HG02642 (cell line): ENCODE data around the gene GJB2.

ENCODE experiments used
- ATAC-seq: cut with Tn5 transposase; IDR thresholded peaks from one replicate; pipeline ENCODE4 v1.9.1; 2021; ENCODE audit warnings: mild to moderate bottlenecking; ENCODE audit not compliant: unreplicated experiment, poor library complexity

The GJB2 gene

GRCh38 chr13:20192836-20193161, at the start of gene GJB2:
Gene GJB2, minus strand, starts transcription at chr13:20192938. Its CDS starts 3,357 bp downstream, at chr13:20189581.
- ATAC-seq, result no peak

DNA sequence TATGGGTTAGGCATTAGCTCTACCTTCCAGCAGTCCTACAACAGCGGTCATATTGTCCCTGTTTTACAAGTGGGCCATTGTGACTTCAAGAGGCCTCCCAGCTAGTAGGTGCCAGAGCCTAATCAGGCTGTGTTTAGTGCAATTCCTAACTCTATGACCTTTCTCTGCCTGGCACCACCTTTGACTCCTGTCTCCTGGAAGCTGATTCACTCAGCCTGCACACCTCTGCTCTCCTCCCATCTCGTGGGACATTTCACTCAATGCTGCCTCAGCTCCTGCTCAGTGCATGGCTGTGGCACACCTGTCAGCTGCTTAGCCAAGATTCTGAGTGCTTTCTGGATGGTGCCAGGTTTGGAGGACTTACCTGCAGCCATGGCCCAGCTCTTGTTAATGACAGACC, 48.9 kb upstream of the GJB2 start:
- no peak for ATAC-seq

DNA sequence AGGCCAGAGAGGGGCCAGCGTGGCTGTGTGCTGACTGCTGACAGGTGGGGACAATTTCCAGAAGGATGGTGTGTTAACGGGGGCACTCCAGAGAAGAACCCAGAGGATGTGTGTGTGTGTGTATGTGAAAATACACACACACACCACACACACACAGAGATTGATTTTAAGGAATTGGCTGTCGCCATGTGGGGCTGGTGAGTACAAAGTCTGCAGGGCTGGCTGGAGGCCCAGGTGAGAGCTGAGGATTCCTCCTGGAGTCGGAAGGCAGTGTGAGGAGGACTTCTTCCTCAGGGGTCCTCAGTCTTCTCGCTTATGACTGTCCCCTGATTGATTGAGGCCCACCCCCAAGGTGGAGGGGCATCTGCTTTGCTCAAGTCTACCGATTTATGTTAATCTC, 47.0 kb upstream of the GJB2 start:
- ATAC-seq, result no peak

- no peak for ATAC-seq
Observed at GRCh38 chr13:20232556-20233277, 40.0 kb upstream of the GJB2 start.

DNA sequence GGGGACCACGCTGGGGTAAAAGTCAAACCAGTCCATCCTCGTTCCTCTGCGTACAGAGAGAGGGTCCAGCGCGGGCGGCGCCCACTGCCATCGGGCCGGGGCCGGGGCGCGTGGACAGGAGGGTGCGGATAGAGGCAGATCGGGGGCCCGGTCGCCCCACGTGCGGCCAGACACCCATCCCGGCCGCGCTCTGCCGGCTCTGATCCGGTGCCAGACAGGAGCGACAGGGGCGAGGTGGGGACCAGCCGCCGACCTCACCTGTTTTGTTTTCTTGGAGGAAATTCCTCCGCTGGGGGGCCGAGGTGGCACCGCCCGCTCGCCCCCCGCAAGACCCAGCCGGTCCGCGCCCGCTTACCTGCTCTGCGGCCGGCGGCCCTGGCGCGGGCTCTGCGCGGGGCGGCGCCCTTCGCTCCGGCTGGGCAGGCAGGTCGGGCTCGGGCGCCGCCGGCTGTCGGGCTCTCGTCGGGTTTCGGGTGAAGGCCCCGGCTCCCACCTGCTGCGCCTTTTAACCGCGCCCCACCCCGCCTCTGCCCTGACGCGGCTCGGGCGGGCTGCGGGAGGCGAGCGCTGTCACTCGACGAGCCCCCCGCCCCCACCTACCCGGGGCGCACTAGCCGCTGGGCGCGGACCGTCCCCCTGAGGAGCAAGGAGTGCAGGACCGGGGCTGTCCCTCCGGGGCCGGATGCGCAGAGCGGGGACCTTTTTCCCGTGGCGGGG, 39.3 kb upstream of the GJB2 start, which contains the start of gene GJB6:
GJB6 (minus strand) TSS at position 481 of the 717 bp plus-strand sequence. CDS start 8,839 bp downstream, outside the sequence.
- ATAC-seq, result no peak

- ATAC-seq, result no peak
Observed at GRCh38 chr13:20230913-20231838, 38.4 kb upstream of the GJB2 start.

DNA sequence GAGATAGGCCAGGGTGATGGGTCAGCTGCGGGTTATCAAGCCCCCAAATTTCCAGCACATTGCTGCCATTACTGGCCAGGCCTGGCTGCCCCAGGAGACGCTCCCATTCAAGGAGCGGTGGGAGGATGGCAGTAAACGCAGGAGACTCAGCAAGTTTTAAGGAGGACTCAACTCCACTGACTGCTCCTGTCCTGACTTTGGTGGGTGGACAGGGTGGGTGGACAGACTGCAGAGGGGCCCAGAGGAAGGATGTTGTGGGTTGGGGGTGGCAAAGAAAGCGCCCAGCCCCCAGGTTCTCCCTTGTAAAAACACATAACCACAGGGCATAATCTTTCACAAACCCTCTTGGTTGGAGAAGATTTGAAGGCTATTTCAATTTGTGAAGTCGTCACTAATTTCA, 35.0 kb upstream of the GJB2 start:
- ATAC-seq, result no peak

GRCh38 chr13:20227288-20227687, 34.5 kb upstream of the GJB2 start:
- no peak for ATAC-seq

GRCh38 chr13:20222553-20222952, 29.8 kb upstream of the GJB2 start:
- ATAC-seq, result no peak

DNA sequence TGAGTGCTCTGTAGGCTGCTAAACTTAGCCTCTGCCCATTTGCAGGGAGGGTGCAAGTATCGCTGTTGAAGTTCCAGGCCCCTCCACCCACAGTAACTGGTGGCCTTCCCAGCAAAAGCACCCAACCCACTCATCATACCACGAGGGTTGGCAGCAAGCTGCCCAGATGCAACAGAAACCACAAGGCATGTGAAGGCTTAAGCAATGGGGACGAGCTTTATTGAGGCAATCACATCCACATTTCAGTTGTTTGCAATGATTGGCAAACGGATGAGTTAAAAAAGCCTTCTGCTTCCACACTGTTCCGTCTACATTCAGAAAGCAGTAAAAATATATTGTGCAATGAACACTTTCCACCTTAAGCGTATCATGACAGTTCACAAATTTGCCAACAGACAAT, 29.0 kb upstream of the GJB2 start:
- no peak for ATAC-seq

- ATAC-seq, result peak; percentile 88
Observed at GRCh38 chr13:20219577-20219976, 26.8 kb upstream of the GJB2 start.

- no peak for ATAC-seq
Observed at GRCh38 chr13:20217168-20217567, 24.4 kb upstream of the GJB2 start.

GRCh38 chr13:20209948-20210347, 17.2 kb upstream of the GJB2 start:
- no peak for ATAC-seq

GRCh38 chr13:20206698-20207235, 14.0 kb upstream of the GJB2 start:
- ATAC-seq, result no peak

GRCh38 chr13:20206065-20206697, 13.4 kb upstream of the GJB2 start:
- no peak for ATAC-seq

DNA sequence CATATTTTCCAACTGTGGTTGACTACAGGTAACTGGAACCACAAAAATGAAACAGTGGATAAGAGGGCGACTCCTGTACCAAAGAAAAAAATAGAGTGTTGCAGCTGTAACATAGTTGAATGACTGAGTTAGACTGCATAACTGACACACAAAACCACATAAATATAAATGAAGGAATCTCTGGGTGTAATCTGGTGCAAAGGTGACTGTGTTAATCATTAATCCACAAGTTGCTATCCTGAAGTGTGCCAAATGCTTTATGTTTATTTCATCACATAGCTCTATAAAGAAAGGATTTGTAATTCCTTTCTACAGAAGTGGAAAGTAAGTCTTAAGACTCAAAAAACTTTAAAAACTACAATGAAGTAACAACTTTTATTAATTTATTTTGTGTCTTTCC, 6.0 kb upstream of the GJB2 start:
- no peak for ATAC-seq

GRCh38 chr13:20197361-20197834, 4.7 kb upstream of the GJB2 start:
- ATAC-seq, result no peak

DNA sequence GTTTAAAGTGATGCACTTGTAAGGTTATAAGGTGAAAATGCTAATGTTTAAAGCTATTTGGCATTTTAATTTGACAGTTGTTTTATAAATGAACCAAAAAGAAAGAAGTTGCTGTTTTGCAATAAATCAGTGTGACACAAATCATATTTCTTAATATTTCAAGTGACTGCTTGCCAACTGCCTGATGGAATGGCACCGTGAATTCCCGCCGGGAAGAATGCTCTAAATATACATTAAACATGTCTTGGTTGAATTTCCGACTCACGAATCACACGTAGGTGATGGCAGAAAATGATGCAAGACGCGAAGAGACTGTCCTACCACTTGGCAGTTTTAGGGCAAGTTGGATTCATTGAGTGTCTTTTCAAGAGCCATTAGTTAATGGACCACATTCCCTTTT, 3.1 kb upstream of the GJB2 start:
- ATAC-seq, result no peak

- ATAC-seq, result no peak
Observed at GRCh38 chr13:20193907-20194631, 1.3 kb upstream of the GJB2 start.
